ENCODE measurements around the gene FURIN. TPM values are rescaled to one million over a fixed set of nuclear protein-coding genes. Genes with fewer than 3 reads are reported as not detected.

FURIN gene
- total and polyA plus RNA-seq, 2 of the 4 experiments (the other 2 are of a cell fraction), result 34.8 to 54.3 TPM

- no peak for TF ChIP-seq RCOR1 (IDR thresholded peaks at IDR 0.05; ENCODE audit: insufficient replicate concordance, low read length)
Observed at GRCh38 chr15:90889736-90890456, 21.5 kb downstream of the FURIN start (continued).

GRCh38 chr15:90890839-90891238 is 22.5 kb downstream of the FURIN start:
- in situ Hi-C loops (cut with MboI; ENCODE audit: low sequenced_read_pairs) (loop anchor here (25.0 kb wide), 1 partner anchor 579 kb away; no protein-coding TSS in a partner anchor), intact Hi-C loops (cut with micrococcal nuclease) (no loop called here), dilution Hi-C loops (cut with HindIII; ENCODE audit: low sequenced_read_pairs, unreplicated experiment) (no loop called here)
- H3K9me1 ChIP-seq (ENCODE audit: insufficient read depth, low read length), result peaks cover 2% of the 10 kb centered on the region; the same call in 1 of the 2 replicates
- no TSS peak for BruUV-seq (replicated peaks)
- H3K4ac ChIP-seq (ENCODE audit: low read depth, low read length), result no peak overlapping the region
- no peak overlapping the region for H3K4me2 ChIP-seq (ENCODE audit: low read depth, low read length)
- no peaks in the 10 kb centered on the region for H3K27me3 ChIP-seq (ENCODE audit: control insufficient read depth, insufficient read depth, low read length)
- no peak overlapping the region for H3K18ac ChIP-seq (ENCODE audit: low read depth, low read length)
- H4K8ac ChIP-seq (ENCODE audit: low read depth in 2 of 2, low read length in 2 of 2), result no peak overlapping the region
- no peak overlapping the region for H4K91ac ChIP-seq (ENCODE audit: insufficient read depth, low read depth, low read length)
- peaks cover 0 to 6% of the 10 kb centered on the region in 2 experiments; a peak in 2 of 4 replicates for H3K79me1 ChIP-seq (ENCODE audit: low read depth in 1 of 2, low read length in 2 of 2)
- no peak overlapping the region for H2BK120ac ChIP-seq (ENCODE audit: low read depth, low read length)
- peaks cover under 1% of the 10 kb centered on the region; the same call in 1 of the 2 replicates for H3K4me1 ChIP-seq (ENCODE audit: control insufficient read depth, insufficient read depth, low read length)
- H2AK9ac ChIP-seq (replicated peaks; ENCODE audit: low read depth, low read length, poor library complexity), result no peak overlapping the region
- no peak overlapping the region for H2BK15ac ChIP-seq (ENCODE audit: low read depth, low read length)
- no peak overlapping the region for H2AFZ ChIP-seq (replicated peaks; ENCODE audit: low read length, poor library complexity)
- H3K9me3 ChIP-seq (ENCODE audit: control insufficient read depth, insufficient read depth, low read length), result no peaks in the 10 kb centered on the region
- H3K36me3 ChIP-seq (ENCODE audit: control insufficient read depth, insufficient read depth, low read length), result peaks cover 28% of the 10 kb centered on the region
- H3K23ac ChIP-seq (ENCODE audit: low read depth, low read length), result no peak overlapping the region
- H4K5ac ChIP-seq (ENCODE audit: low read depth, low read length), result no peak overlapping the region
- no CpG with 5 or more reads among the region's 12 CpGs for WGBS, 2 experiments (ENCODE audit: extremely low coverage in 2 of 2, insufficient read length in 1 of 2)
- DNase-seq (no peak), ATAC-seq (ENCODE audit: low read depth) (no peak)
- H3K9ac ChIP-seq (ENCODE audit: low read depth, low read length), result no peak overlapping the region
- H4K20me1 ChIP-seq (ENCODE audit: insufficient read depth, low read length), result no peaks in the 10 kb centered on the region
- H3K27ac ChIP-seq (ENCODE audit: insufficient read depth, low read length), result no peak overlapping the region
- no peak overlapping the region for H2AK5ac ChIP-seq (ENCODE audit: low read depth, low read length)
- H3K4me3 ChIP-seq (ENCODE audit: insufficient read depth, low read depth, low read length), result no peak overlapping the region
- H3K56ac ChIP-seq (ENCODE audit: extremely low read depth, insufficient read depth, low read length), result no peak overlapping the region
- no peak overlapping the region for H2BK20ac ChIP-seq (ENCODE audit: low read depth, low read length)
- no peak overlapping the region for H3K14ac ChIP-seq (replicated peaks; ENCODE audit: low read depth, low read length)
- ChIA-PET POLR2A (ENCODE audit: unreplicated experiment) (no interaction called here), CTCF (no interaction called here)
- no peak for TF ChIP-seq RFX5 (IDR thresholded peaks at IDR 0.05; ENCODE audit: low read depth, low read length)
- no peak overlapping the region for H2BK5ac ChIP-seq (ENCODE audit: low read depth, low read length, poor library complexity, severe bottlenecking)

All from IMR-90 (cell line).